Measurements from ENCODE around the gene NHLH1. TPM values are rescaled to one million over a fixed set of nuclear protein-coding genes. Genes with fewer than 3 reads are reported as not detected.

NHLH1 gene
- total RNA-seq, 4 donors from 2014 or later = 0.80 TPM; not detected in 3

GRCh38 chr1:160369087-160369486 lies 2.2 kb downstream of the NHLH1 start:
- H3K9me3 ChIP-seq = no peaks in the 10 kb centered on the region
- H3K4me1 ChIP-seq = no peaks in the 10 kb centered on the region

GRCh38 chr1:160370561-160371345 lies 3.9 kb downstream of the NHLH1 start:
- H3K27me3 ChIP-seq = no peaks in the 10 kb centered on the region
- no peak overlapping the region for H3K4me3 ChIP-seq
- H3K9me3 ChIP-seq = no peaks in the 10 kb centered on the region
- DNase-seq = no peak
- peaks cover 0 to 2% (median 0%) of the 10 kb centered on the region in 4 donors for H3K4me1 ChIP-seq
- H3K27ac ChIP-seq = no peak overlapping the region
- no peaks in the 10 kb centered on the region for H3K36me3 ChIP-seq
- TF ChIP-seq CTCF (IDR thresholded peaks at IDR 0.05) (no peak), POLR2A (IDR thresholded peaks at IDR 0.05) (no peak)

More at GRCh38 chr1:160369087-160369486, 2.2 kb downstream of the NHLH1 start:
- no peak for DNase-seq
- Histone ChIP-seq H3K4me3 (no peak overlapping the region), H3K27ac (no peak overlapping the region), H3K36me3 (no peaks in the 10 kb centered on the region), H3K27me3 (no peaks in the 10 kb centered on the region)
- TF ChIP-seq POLR2A (IDR thresholded peaks at IDR 0.05) = no peak
- TF ChIP-seq CTCF (IDR thresholded peaks at IDR 0.05) = no peak

GRCh38 chr1:160371346-160371631 lies 4.4 kb downstream of the NHLH1 start:
- Histone ChIP-seq H3K27ac (no peak overlapping the region), H3K9me3 (no peaks in the 10 kb centered on the region), H3K36me3 (no peaks in the 10 kb centered on the region), H3K4me1 (peaks cover 0 to 7% (median 0%) of the 10 kb centered on the region in 4 donors), H3K27me3 (no peaks in the 10 kb centered on the region), H3K4me3 (no peak overlapping the region)
- TF ChIP-seq POLR2A (IDR thresholded peaks at IDR 0.05) (no peak), CTCF (IDR thresholded peaks at IDR 0.05) (no peak)
- DNase-seq = no peak

- no peak for DNase-seq
Measured at GRCh38 chr1:160371756-160372155, 4.9 kb downstream of the NHLH1 start.

GRCh38 chr1:160373696-160374095 lies 6.8 kb downstream of the NHLH1 start:
- no peaks in the 10 kb centered on the region for H3K9me3 ChIP-seq
- no peak for DNase-seq
- TF ChIP-seq CTCF (IDR thresholded peaks at IDR 0.05) (no peak), POLR2A (IDR thresholded peaks at IDR 0.05) (no peak)
- peaks cover 0 to 9% (median 0%) of the 10 kb centered on the region in 4 donors for H3K4me1 ChIP-seq
- no peaks in the 10 kb centered on the region for H3K27me3 ChIP-seq
- no peak overlapping the region for H3K27ac ChIP-seq
- no peak overlapping the region for H3K4me3 ChIP-seq
- no peaks in the 10 kb centered on the region for H3K36me3 ChIP-seq

More at GRCh38 chr1:160371756-160372155, 4.9 kb downstream of the NHLH1 start:
- H3K9me3 ChIP-seq = no peaks in the 10 kb centered on the region
- no peaks in the 10 kb centered on the region for H3K27me3 ChIP-seq
- no peak overlapping the region for H3K4me3 ChIP-seq
- H3K4me1 ChIP-seq = peaks cover 0 to 9% (median 0%) of the 10 kb centered on the region in 4 donors
- TF ChIP-seq CTCF (IDR thresholded peaks at IDR 0.05) (no peak), POLR2A (IDR thresholded peaks at IDR 0.05) (no peak)
- no peaks in the 10 kb centered on the region for H3K36me3 ChIP-seq
- H3K27ac ChIP-seq = no peak overlapping the region

Data from Peyer's patch (tissue), 4 donors.